PC-3 (cell line): Measurements from ENCODE around the gene ZBTB7C. TPM values are rescaled to one million over a fixed set of nuclear protein-coding genes. Genes with fewer than 3 reads are reported as not detected.
A peak's percentile ranks its signal among the peaks of the same experiment; 100 is the strongest.

Experiments
- ATAC-seq: fragments of 200-7000 bp; cut with Tn5 transposase; 2 replicates; pipeline ENCODE4 v1.9.1; 2020; ENCODE audit warnings: mild to moderate bottlenecking, moderate library complexity
- BruUV-seq: library from RNA; stranded (reverse); fragments of 400-500 nt; replicated peaks from 2 replicates; lab custom pipeline; 2021; lab: Mats Ljungman, UMichigan
- CTCF ChIA-PET: fragments of 300-600 bp; sonication (Branson Sonifier 250); formaldehyde crosslinking; loops from one replicate; lab custom pipeline; 2022; ENCODE audit warnings: antibody characterized with exemption; lab: Charles Lee
- POLR2A ChIA-PET: fragments of 300-600 bp; sonication (Branson Sonifier 250); formaldehyde crosslinking; loops from one replicate; lab custom pipeline; 2022; ENCODE audit warnings: antibody characterized with exemption; ENCODE audit not compliant: unreplicated experiment; lab: Charles Lee
- DNase-seq: peaks from one replicate; pipeline ENCODE4 v3.0.0-alpha.2; 2015
- H2AFZ ChIP-seq: fragments of 300-600 bp; sonication (generic); 2 replicates; pipeline ENCODE4 v1.6.0; 2016; ENCODE audit warnings: antibody characterized with exemption, low read length
- H3F3A ChIP-seq: fragments of 300-600 bp; sonication (generic); one replicate; pipeline ENCODE4 v1.6.0; 2017; ENCODE audit warnings: antibody characterized with exemption, low read length, control low read depth, mild to moderate bottlenecking; ENCODE audit not compliant: unreplicated experiment
- H3K27ac ChIP-seq: fragments of 300-600 bp; sonication (generic); 2 replicates; pipeline ENCODE4 v1.5.1; 2016; ENCODE audit warnings: mild to moderate bottlenecking, low read length
- H3K27me3 ChIP-seq: fragments of 300-600 bp; sonication (generic); 2 replicates; pipeline ENCODE4 v1.6.1; 2016; ENCODE audit warnings: low read length, mixed read lengths
- H3K36me3 ChIP-seq: fragments of 300-600 bp; sonication (generic); 2 replicates; pipeline ENCODE4 v1.6.1; 2016; ENCODE audit warnings: low read depth, mixed run types, low read length, mixed read lengths
- H3K4me1 ChIP-seq: fragments of 300-600 bp; sonication (generic); 2 replicates; pipeline ENCODE4 v1.5.1; 2016; ENCODE audit warnings: low read length; ENCODE audit not compliant: insufficient read depth
- H3K4me2 ChIP-seq: fragments of 300-600 bp; sonication (generic); 2 replicates; pipeline ENCODE4 v1.6.0; 2016; ENCODE audit warnings: low read length
- H3K4me3 ChIP-seq: fragments of 300-600 bp; sonication (generic); 2 replicates; pipeline ENCODE4 v1.5.1; 2016; ENCODE audit warnings: mild to moderate bottlenecking, low read length, mixed read lengths
- H3K79me2 ChIP-seq: fragments of 300-600 bp; sonication (generic); 2 replicates; pipeline ENCODE4 v1.6.1; 2017; ENCODE audit warnings: low read length, mixed read lengths
- H3K9ac ChIP-seq: fragments of 300-600 bp; sonication (generic); 2 replicates; pipeline ENCODE4 v1.6.0; 2016; ENCODE audit warnings: mild to moderate bottlenecking, low read length
- H3K9me2 ChIP-seq: fragments of 300-600 bp; sonication (generic); replicated peaks from 2 replicates; pipeline ENCODE4 v1.6.1; 2016; ENCODE audit warnings: mixed run types, low read length, mixed read lengths
- H3K9me3 ChIP-seq: fragments of 300-600 bp; sonication (generic); 2 replicates; pipeline ENCODE4 v1.6.1; 2016; ENCODE audit warnings: low read length, mixed read lengths
- H4K20me1 ChIP-seq: fragments of 300-600 bp; sonication (generic); 2 replicates; pipeline ENCODE4 v1.6.1; 2016; ENCODE audit warnings: low read length, mixed read lengths
- EZH2 ChIP-seq: fragments of 300-600 bp; sonication (generic); IDR thresholded peaks from one replicate; pipeline ENCODE4 v1.6.1; 2017; ENCODE audit warnings: antibody characterized with exemption, mild to moderate bottlenecking, low read length; ENCODE audit not compliant: unreplicated experiment
- EZH2phosphoT487 ChIP-seq: fragments of 300-600 bp; sonication (generic); IDR thresholded peaks from 2 replicates; pipeline ENCODE4 v1.6.1; 2018; ENCODE audit warnings: mild to moderate bottlenecking, antibody characterized with exemption, low read length, borderline replicate concordance
- intact Hi-C: fragments of 100-400 bp; cut with micrococcal nuclease; formaldehyde crosslinking; loops from 2 replicates; pipeline ENCODE4 v1.9.0; 2023
- total RNA-seq: library from RNA; depleted of rRNA; stranded (reverse); fragments of >200 nt; gene quantifications from 2 replicates; pipeline ENCODE4 v1.2.3, GENCODE V29; 2014
- TF ChIP-seq, protein P1 (sequence below): fragments of 300-600 bp; sonication (generic); conservative IDR thresholded peaks from 2 replicates; pipeline ENCODE4 v1.5.1; 2017; ENCODE audit warnings: antibody characterized with exemption, low read depth, mild to moderate bottlenecking, low read length

Gene ZBTB7C
- total RNA-seq, 1 experiment from 2014 or later, result 1.3 TPM

DNA sequence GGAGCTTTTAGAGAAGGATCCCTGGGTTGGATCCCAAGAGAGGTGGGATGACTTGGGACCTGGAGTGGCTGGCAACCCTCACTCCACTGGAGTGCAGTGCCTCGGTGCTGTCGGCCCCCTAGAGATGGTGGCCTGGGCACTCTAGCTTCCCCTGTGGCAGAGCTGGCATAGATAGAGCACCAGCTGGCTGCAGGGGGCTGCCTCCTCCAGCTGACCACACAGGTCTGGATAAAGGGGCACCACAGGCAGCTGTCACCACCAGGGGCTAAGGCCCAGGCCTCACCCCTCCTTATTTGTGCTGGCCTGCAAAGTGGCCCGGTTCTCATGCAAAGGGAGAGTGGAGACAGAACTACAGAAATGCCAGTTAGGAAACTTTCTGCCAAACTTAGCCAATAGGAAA lies 74.3 kb downstream of the ZBTB7C start:
- no TSS peak for BruUV-seq
- Histone ChIP-seq H3K9me3 (no peaks in the 10 kb centered on the region), H4K20me1 (no peaks in the 10 kb centered on the region), H3K27me3 (no peaks in the 10 kb centered on the region), H3K9me2 (no peaks in the 10 kb centered on the region), H3K4me1 (peaks cover 9% of the 10 kb centered on the region), H2AFZ (no peak overlapping the region), H3K79me2 (no peaks in the 10 kb centered on the region), H3F3A (no peaks in the 10 kb centered on the region), H3K36me3 (no peaks in the 10 kb centered on the region), H3K27ac (no peak overlapping the region), H3K4me2 (no peak overlapping the region), H3K9ac (no peak overlapping the region), H3K4me3 (no peak overlapping the region)
- intact Hi-C loops, result no loop called here
- TF ChIP-seq, protein P1, sequence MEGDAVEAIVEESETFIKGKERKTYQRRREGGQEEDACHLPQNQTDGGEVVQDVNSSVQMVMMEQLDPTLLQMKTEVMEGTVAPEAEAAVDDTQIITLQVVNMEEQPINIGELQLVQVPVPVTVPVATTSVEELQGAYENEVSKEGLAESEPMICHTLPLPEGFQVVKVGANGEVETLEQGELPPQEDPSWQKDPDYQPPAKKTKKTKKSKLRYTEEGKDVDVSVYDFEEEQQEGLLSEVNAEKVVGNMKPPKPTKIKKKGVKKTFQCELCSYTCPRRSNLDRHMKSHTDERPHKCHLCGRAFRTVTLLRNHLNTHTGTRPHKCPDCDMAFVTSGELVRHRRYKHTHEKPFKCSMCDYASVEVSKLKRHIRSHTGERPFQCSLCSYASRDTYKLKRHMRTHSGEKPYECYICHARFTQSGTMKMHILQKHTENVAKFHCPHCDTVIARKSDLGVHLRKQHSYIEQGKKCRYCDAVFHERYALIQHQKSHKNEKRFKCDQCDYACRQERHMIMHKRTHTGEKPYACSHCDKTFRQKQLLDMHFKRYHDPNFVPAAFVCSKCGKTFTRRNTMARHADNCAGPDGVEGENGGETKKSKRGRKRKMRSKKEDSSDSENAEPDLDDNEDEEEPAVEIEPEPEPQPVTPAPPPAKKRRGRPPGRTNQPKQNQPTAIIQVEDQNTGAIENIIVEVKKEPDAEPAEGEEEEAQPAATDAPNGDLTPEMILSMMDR, result no peak
- no peak for TF ChIP-seq EZH2
- ChIA-PET POLR2A (no interaction called here), CTCF (no interaction called here)
- DNase-seq (no peak), ATAC-seq (no peak)

DNA sequence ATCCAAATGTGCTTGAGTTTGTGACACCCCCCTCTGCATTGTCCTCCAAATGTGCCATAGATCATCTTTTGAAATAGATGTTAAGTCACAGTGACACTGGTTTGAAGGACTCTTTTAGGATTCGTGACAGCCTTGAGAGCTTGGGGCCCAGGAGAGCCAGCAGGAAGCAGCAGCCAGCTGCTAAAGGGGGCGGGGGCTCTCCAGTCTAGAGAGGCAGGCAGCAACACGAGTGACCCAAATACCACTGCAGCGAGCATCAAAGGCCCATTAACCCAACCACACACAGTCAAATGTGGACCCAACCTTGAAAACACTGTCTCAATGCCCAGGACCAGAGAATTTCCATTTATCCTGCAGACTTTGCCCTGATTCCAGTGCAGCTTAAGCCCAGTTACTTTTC lies 75.6 kb downstream of the ZBTB7C start:
- Histone ChIP-seq H3K4me1 (peaks cover 11% of the 10 kb centered on the region), H2AFZ (no peak overlapping the region), H3K27ac (no peak overlapping the region), H4K20me1 (no peaks in the 10 kb centered on the region), H3K4me3 (no peak overlapping the region), H3F3A (no peaks in the 10 kb centered on the region), H3K36me3 (no peaks in the 10 kb centered on the region), H3K79me2 (no peaks in the 10 kb centered on the region), H3K9me3 (no peaks in the 10 kb centered on the region), H3K4me2 (no peak overlapping the region), H3K27me3 (no peaks in the 10 kb centered on the region), H3K9me2 (no peaks in the 10 kb centered on the region), H3K9ac (no peak overlapping the region)
- POLR2A ChIA-PET, result no interaction called here
- intact Hi-C loops, result no loop called here
- DNase-seq, result no peak
- BruUV-seq, result no TSS peak
- CTCF ChIA-PET, result no interaction called here
- ATAC-seq, result no peak
- TF ChIP-seq EZH2, result no peak
- no peak for TF ChIP-seq EZH2phosphoT487
- TF ChIP-seq, protein P1, result no peak

DNA sequence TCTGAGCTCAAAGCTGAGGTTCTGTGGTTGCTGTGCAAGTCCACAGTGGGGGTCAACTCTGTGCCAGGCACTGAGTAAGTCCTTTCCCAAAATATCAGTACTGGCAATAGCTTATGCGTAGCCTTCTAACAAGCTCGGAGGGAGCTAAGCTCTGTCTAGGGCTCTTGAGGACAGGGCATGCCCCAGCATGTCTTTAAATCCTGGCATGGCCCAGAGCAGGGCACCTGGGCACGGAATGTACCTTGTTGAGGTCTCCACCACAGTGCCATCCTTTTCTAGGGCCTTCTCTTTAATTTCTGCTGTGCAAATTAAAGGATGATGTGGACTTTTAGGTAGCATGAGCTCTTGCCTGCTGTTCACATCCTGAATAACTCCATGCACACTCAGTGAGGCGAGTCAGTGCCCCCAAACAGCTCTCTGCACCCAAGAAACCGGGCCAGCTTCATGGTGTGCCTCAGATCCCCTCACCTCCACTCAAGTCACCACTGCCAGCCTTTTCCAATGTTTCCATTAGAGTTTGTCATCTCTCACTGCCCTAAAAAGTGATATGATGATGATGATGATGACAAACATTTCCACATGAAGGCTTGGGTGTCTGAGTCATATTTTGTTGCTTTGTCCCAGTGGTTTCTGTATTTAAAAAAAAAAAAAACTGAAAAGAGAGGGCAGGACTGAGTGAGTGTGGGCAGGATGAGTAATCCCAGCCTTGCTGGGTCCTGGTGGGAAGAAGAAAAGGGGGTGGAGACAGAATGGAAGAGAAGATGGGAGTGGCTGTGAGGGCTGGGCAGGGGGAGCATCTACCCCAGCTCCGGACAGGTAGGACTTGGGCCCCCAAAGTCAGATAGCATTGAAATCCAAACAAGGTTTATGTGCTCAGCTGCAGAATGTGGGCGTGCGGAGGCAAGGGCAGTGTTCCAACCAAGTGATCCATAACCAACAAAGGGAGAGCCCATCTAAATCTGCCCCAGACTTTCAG lies 78.9 kb downstream of the ZBTB7C start:
- POLR2A ChIA-PET, result no interaction called here
- Histone ChIP-seq H2AFZ (no peak overlapping the region), H3K9me3 (no peaks in the 10 kb centered on the region)

More for the DNA sequence above, 78.9 kb downstream of the ZBTB7C start:
- Histone ChIP-seq H3K79me2 (no peaks in the 10 kb centered on the region), H3K9ac (no peak overlapping the region), H3K4me1 (peaks cover 11% of the 10 kb centered on the region), H3K27me3 (no peaks in the 10 kb centered on the region), H3K4me3 (no peak overlapping the region), H4K20me1 (no peaks in the 10 kb centered on the region), H3K36me3 (no peaks in the 10 kb centered on the region), H3F3A (no peaks in the 10 kb centered on the region), H3K9me2 (no peaks in the 10 kb centered on the region), H3K4me2 (no peak overlapping the region), H3K27ac (peak overlapping the region; percentile 43)
- DNase-seq (peak; percentile 62), ATAC-seq (no peak)
- TF ChIP-seq, protein P1, result no peak
- TF ChIP-seq EZH2phosphoT487 (no peak), EZH2 (no peak)
- CTCF ChIA-PET, result no interaction called here
- intact Hi-C loops, result no loop called here
- no TSS peak for BruUV-seq
